Osteocyte (in vitro differentiated cells): ENCODE results near the gene ZFHX3. TPM values are rescaled to one million over a fixed set of nuclear protein-coding genes. Genes with fewer than 3 reads are reported as not detected.
A peak's percentile ranks its signal among the peaks of the same experiment; 100 is the strongest.

Experiments used
- DNase-seq: peaks from one replicate; pipeline ENCODE4 v3.0.0; 2021; ENCODE audit warnings: mixed read lengths; ENCODE audit not compliant: unreplicated experiment; ENCODE audit errors: extremely low spot score
- H3K27ac Mint-ChIP-seq: one replicate; pipeline ENCODE4 v1.8.0; 2021; ENCODE audit warnings: mild to moderate bottlenecking, mixed read lengths; ENCODE audit not compliant: unreplicated experiment
- H3K27me3 Mint-ChIP-seq: one replicate; pipeline ENCODE4 v1.8.0; 2021; ENCODE audit warnings: mixed read lengths; ENCODE audit not compliant: unreplicated experiment
- H3K36me3 Mint-ChIP-seq: one replicate; pipeline ENCODE4 v1.8.0; 2021; ENCODE audit warnings: mixed read lengths; ENCODE audit not compliant: unreplicated experiment
- H3K4me1 Mint-ChIP-seq: one replicate; pipeline ENCODE4 v1.8.0; 2021; ENCODE audit warnings: mixed read lengths; ENCODE audit not compliant: unreplicated experiment
- H3K4me3 Mint-ChIP-seq: one replicate; pipeline ENCODE4 v1.8.0; 2021; ENCODE audit warnings: mild to moderate bottlenecking, moderate library complexity, mixed read lengths; ENCODE audit not compliant: unreplicated experiment
- H3K9me3 Mint-ChIP-seq: one replicate; pipeline ENCODE4 v1.8.0; 2021; ENCODE audit warnings: mixed read lengths; ENCODE audit not compliant: unreplicated experiment
- total RNA-seq: library from RNA; stranded (reverse); gene quantifications from 2 replicates; pipeline ENCODE4 v1.2.1, GENCODE V29; 2021
- TF ChIP-seq, protein P1 (sequence below): fragments of 200-600 bp; sonication (generic); IDR thresholded peaks from 2 replicates; pipeline ENCODE4 v1.5.0; 2021; ENCODE audit warnings: antibody characterized with exemption, mild to moderate bottlenecking, moderate library complexity

ZFHX3 gene
- total RNA-seq, 1 donor from 2014 or later, result 89.1 TPM

DNA sequence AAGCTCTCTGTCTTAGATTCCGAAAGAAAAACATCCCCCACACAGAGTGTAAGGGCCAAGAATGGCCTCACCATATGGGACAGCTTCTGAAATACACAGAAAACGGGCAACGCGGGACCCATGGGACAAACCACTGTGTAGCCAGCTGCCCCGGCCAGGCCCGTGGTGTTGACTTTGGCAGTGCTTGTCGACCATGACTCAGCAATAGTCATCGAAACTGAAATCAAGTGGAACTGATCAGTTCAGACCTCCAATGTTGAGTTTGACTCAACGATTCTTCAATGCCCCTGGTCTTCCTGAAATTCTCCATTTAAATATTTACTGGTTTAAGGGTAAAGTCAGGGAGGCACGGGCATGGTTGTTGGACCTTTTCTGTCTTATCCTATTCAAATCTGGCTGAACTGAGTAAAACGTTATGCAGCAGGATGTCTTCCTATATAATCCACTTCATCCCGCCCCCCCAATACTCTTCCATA is 27.5 kb downstream of the ZFHX3 start:
- H3K27me3 Mint-ChIP-seq, result no peaks in the 10 kb centered on the region
- peak overlapping the region; percentile 64 for H3K4me3 Mint-ChIP-seq
- TF ChIP-seq, protein P1, sequence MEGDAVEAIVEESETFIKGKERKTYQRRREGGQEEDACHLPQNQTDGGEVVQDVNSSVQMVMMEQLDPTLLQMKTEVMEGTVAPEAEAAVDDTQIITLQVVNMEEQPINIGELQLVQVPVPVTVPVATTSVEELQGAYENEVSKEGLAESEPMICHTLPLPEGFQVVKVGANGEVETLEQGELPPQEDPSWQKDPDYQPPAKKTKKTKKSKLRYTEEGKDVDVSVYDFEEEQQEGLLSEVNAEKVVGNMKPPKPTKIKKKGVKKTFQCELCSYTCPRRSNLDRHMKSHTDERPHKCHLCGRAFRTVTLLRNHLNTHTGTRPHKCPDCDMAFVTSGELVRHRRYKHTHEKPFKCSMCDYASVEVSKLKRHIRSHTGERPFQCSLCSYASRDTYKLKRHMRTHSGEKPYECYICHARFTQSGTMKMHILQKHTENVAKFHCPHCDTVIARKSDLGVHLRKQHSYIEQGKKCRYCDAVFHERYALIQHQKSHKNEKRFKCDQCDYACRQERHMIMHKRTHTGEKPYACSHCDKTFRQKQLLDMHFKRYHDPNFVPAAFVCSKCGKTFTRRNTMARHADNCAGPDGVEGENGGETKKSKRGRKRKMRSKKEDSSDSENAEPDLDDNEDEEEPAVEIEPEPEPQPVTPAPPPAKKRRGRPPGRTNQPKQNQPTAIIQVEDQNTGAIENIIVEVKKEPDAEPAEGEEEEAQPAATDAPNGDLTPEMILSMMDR, result no peak
- peaks cover 5% of the 10 kb centered on the region for H3K36me3 Mint-ChIP-seq
- no peaks in the 10 kb centered on the region for H3K9me3 Mint-ChIP-seq
- H3K27ac Mint-ChIP-seq, result peak overlapping the region; percentile 95
- DNase-seq, result peak; percentile 94
- H3K4me1 Mint-ChIP-seq, result peaks cover 89% of the 10 kb centered on the region

DNA sequence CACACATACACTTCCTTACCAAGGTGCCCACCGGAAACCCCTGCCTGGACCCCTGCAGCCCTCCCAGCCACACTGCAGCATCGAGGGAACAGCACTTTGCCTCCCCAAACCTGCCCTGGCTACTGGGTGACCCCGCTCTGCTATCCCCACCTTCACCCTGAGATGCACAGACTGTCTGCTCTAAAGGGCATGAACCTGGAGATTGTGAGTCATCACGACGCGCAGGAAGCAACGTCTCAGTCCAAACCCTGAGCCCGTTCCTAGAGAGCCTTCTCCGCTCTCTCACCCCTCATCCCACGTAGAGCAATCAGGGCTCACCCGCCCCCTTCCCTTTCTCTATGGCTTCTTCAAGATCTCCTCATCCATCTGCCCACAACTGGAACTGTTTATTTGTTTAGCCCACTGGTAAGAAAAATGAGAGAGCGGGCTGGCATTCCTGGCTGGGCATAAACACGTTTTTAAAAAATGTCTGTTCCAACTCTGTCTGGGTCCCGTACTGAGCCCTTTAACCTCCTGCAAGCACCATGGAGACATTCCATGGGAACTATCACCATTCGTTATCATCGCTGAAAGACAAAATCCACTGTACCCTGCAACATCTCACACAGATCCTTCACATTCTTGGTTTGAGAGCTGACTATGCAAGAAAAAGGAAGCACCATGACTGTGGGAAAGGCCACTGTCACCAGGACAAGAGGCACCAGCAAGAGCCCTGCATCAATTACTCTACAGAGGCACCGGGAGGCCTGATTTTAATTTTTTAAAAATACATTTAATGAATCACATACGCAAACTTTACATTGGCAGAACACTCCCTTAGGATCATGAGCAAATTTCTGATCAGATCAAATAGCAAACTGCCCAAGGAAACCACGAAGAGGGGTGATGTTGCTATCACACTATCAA is 28.2 kb downstream of the ZFHX3 start:
- Mint-ChIP-seq H3K36me3 (peaks cover 5% of the 10 kb centered on the region), H3K4me1 (peaks cover 88% of the 10 kb centered on the region), H3K27ac (peak overlapping the region; percentile 95), H3K4me3 (peak overlapping the region; percentile 64), H3K9me3 (no peaks in the 10 kb centered on the region), H3K27me3 (no peaks in the 10 kb centered on the region)
- TF ChIP-seq, protein P1, result no peak
- no peak for DNase-seq

DNA sequence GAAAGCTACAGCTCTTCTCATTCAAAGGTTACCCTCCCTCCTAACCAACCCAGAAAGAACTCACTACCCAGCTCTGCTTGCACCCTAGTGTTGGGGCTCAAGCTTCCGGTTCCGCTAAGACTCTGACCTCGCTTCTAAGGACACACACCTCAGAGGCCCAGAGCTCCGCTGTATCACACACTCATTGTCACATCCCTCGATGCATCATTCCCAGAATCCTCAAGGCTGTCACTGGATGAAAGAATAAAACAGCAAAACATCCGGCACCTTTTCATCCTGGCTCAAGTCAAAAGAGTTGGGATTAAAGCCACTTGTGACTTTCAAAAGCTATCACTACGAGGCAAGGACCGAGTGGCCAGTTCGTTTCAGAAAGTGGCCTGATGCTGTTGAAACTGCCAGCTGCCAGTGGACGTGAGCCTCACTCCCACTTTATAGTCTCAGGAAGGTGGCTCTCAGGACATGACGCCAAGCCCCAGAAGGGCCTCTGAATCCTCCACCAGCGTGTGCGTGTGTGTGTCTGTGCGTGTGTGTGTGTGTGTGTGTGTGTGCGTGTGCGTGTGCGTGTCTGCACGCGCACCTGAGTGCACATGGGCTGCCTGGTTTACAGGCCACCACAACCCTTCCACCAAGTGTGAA is 29.0 kb downstream of the ZFHX3 start:
- Mint-ChIP-seq H3K27ac (peak overlapping the region; percentile 95), H3K4me3 (peak overlapping the region; percentile 64), H3K9me3 (no peaks in the 10 kb centered on the region), H3K36me3 (peaks cover 5% of the 10 kb centered on the region), H3K4me1 (peaks cover 82% of the 10 kb centered on the region), H3K27me3 (no peaks in the 10 kb centered on the region)
- TF ChIP-seq, protein P1, result no peak
- no peak for DNase-seq

DNA sequence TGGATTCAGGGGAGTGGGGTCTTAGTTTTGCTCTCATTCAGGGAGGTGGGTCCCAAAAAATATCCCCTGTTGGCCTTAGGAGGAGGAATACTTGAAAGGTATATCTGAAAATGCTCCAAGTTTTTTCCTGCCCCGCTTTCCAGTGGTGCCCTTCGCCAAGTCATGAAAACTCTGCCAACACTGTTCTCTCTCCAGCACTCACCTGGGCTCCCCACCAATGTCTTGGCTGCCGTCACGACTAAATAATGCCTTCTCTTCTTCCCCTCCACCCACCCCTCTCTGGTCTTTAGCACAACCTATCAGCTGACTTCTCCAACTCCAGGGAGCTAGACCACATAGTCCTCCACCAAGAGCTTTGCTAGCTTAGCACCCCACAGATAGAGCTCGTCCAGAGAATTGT is 30.6 kb downstream of the ZFHX3 start:
- Mint-ChIP-seq H3K9me3 (no peaks in the 10 kb centered on the region), H3K4me1 (peaks cover 76% of the 10 kb centered on the region), H3K36me3 (peaks cover 5% of the 10 kb centered on the region), H3K4me3 (no peak overlapping the region), H3K27ac (peak overlapping the region; percentile 46), H3K27me3 (no peaks in the 10 kb centered on the region)
- TF ChIP-seq, protein P1, result no peak
- no peak for DNase-seq

DNA sequence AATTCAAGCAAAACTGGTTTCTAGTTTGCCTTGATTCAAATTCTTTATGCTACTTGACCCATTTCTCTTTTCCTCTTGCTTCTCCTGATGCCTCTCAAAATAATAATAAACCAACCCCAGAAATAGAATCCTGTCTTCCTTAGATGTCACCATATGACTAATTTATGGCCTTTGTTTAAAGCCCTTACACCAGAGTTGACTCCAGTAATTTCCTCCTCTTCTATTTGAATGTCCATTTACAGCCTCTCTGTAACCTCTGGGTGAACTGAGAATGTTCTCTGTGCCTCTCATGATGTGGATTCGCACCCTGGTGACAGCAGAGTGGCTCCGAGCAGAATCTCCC is 31.5 kb downstream of the ZFHX3 start:
- TF ChIP-seq, protein P1, result no peak
- Mint-ChIP-seq H3K36me3 (peaks cover 3% of the 10 kb centered on the region), H3K4me1 (peaks cover 77% of the 10 kb centered on the region), H3K4me3 (no peak overlapping the region), H3K9me3 (no peaks in the 10 kb centered on the region), H3K27ac (peak overlapping the region; percentile 46), H3K27me3 (no peaks in the 10 kb centered on the region)
- no peak for DNase-seq
